ENCODE data around the gene ASAP2.

DNA sequence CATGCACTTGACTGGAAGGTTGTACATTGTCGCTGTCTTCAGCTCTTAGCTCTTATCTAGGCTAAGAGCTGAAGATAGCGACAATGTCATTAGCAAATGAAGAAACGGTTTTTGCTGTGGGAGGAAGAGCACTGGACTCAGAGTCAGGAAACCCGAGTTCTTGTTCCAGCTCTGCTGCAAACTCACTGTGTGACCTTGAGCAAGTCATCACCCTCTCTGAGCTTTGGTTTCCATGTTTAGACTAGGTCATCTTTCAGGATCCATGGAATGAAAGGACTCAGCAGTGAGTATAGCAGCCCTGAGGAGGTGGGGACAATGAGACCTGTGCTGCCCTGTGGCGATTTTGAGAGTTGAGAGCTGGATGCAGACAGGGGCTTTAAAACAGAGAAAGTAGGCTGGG is 85.3 kb downstream of the ASAP2 start:
- TF ChIP-seq, protein P1, sequence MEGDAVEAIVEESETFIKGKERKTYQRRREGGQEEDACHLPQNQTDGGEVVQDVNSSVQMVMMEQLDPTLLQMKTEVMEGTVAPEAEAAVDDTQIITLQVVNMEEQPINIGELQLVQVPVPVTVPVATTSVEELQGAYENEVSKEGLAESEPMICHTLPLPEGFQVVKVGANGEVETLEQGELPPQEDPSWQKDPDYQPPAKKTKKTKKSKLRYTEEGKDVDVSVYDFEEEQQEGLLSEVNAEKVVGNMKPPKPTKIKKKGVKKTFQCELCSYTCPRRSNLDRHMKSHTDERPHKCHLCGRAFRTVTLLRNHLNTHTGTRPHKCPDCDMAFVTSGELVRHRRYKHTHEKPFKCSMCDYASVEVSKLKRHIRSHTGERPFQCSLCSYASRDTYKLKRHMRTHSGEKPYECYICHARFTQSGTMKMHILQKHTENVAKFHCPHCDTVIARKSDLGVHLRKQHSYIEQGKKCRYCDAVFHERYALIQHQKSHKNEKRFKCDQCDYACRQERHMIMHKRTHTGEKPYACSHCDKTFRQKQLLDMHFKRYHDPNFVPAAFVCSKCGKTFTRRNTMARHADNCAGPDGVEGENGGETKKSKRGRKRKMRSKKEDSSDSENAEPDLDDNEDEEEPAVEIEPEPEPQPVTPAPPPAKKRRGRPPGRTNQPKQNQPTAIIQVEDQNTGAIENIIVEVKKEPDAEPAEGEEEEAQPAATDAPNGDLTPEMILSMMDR (IDR thresholded peaks at IDR 0.05; ENCODE audit: low read length): no peak
- TF ChIP-seq EZH2 (optimal IDR thresholded peaks at IDR 0.05; ENCODE audit: low read depth, low read length) (no peak), EZH2phosphoT487 (IDR thresholded peaks at IDR 0.05; ENCODE audit: low read length) (no peak)
